MM.1S (cell line): ENCODE results near the gene SPCS2.

Experiments
- DNase-seq: peaks from one replicate; pipeline ENCODE4 v3.0.0-alpha.2; 2015
- H2AFZ ChIP-seq: fragments of 300-600 bp; sonication (generic); 2 replicates; pipeline ENCODE4 v1.6.0; 2016; ENCODE audit warnings: antibody characterized with exemption, low read length
- H3F3A ChIP-seq: fragments of 300-600 bp; sonication (generic); 2 replicates; pipeline ENCODE4 v1.6.1; 2016; ENCODE audit warnings: mild to moderate bottlenecking, antibody characterized with exemption, low read length, moderate library complexity, mixed read lengths; ENCODE audit not compliant: insufficient read depth
- H3K27ac ChIP-seq: fragments of 300-600 bp; sonication (generic); 2 replicates; pipeline ENCODE4 v1.5.1; 2016; ENCODE audit warnings: mild to moderate bottlenecking, low read length
- H3K27me3 ChIP-seq: fragments of 300-600 bp; sonication (generic); replicated peaks from 2 replicates; pipeline ENCODE4 v1.6.0; 2016; ENCODE audit warnings: low read length; ENCODE audit not compliant: insufficient read depth
- H3K36me3 ChIP-seq: fragments of 300-600 bp; sonication (generic); replicated peaks from 2 replicates; pipeline ENCODE4 v1.6.1; 2016; ENCODE audit warnings: mild to moderate bottlenecking, low read length, mixed read lengths; ENCODE audit not compliant: insufficient read depth
- H3K4me1 ChIP-seq: fragments of 300-600 bp; sonication (generic); 2 replicates; pipeline ENCODE4 v1.6.1; 2016; ENCODE audit warnings: low read length, mixed read lengths
- H3K4me2 ChIP-seq: fragments of 300-600 bp; sonication (generic); 2 replicates; pipeline ENCODE4 v1.6.0; 2016; ENCODE audit warnings: low read depth, low read length
- H3K4me3 ChIP-seq: fragments of 300-600 bp; sonication (generic); 2 replicates; pipeline ENCODE4 v1.5.1; 2016; ENCODE audit warnings: low read length, mixed read lengths
- H3K79me2 ChIP-seq: fragments of 300-600 bp; sonication (generic); 2 replicates; pipeline ENCODE4 v1.6.1; 2016; ENCODE audit warnings: mixed run types, low read length, mixed read lengths
- H3K9ac ChIP-seq: fragments of 300-600 bp; sonication (generic); 2 replicates; pipeline ENCODE4 v1.6.1; 2016; ENCODE audit warnings: low read length, mixed read lengths
- H3K9me2 ChIP-seq: fragments of 300-600 bp; sonication (generic); replicated peaks from 2 replicates; pipeline ENCODE4 v1.6.1; 2016; ENCODE audit warnings: mild to moderate bottlenecking, low read length, mixed read lengths; ENCODE audit not compliant: insufficient read depth
- H3K9me3 ChIP-seq: fragments of 300-600 bp; sonication (generic); replicated peaks from 2 replicates; pipeline ENCODE4 v1.6.1; 2016; ENCODE audit warnings: mild to moderate bottlenecking, low read length, mixed read lengths; ENCODE audit not compliant: insufficient read depth
- H4K20me1 ChIP-seq: fragments of 300-600 bp; sonication (generic); 2 replicates; pipeline ENCODE4 v1.6.1; 2016; ENCODE audit warnings: mild to moderate bottlenecking, low read length, moderate library complexity, mixed read lengths; ENCODE audit not compliant: insufficient read depth
- EZH2 ChIP-seq: fragments of 300-600 bp; sonication (generic); optimal IDR thresholded peaks from 2 replicates; pipeline ENCODE3; 2017; ENCODE audit warnings: low read depth, mild to moderate bottlenecking, antibody characterized with exemption, low read length, mixed read lengths
- EZH2phosphoT487 ChIP-seq: fragments of 300-600 bp; sonication (generic); IDR thresholded peaks from 2 replicates; pipeline ENCODE4 v1.6.1; 2018; ENCODE audit warnings: antibody characterized with exemption, low read length
- TF ChIP-seq, protein P1 (sequence below): fragments of 300-600 bp; sonication (generic); IDR thresholded peaks from 2 replicates; pipeline ENCODE4 v1.5.1; 2016; ENCODE audit warnings: antibody characterized with exemption, low read length, mixed read lengths

SPCS2 gene

DNA sequence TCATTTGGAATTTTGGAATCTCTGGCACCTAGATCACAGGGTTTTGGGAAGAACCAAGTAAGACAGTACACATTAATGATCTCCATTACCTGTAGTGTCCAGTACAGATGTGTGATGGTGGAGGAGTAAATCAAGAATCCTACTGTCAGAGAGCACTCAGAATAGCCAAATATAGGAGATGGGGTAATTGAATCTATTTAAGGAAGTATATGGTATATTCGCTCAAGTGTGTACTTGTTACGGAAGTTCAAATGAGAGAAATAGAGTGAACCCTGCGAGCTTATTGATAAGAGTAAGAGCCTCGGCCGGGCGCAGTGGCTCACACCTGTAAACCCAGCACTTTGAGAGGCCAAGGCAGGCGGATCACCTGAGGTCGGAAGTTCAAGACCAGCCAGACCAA, 2.2 kb downstream of the SPCS2 start:
- DNase-seq: peak; percentile 42
- Histone ChIP-seq H3K27ac (peak overlapping the region; percentile 97), H3K27me3 (no peaks in the 10 kb centered on the region), H3F3A (peaks cover 54% of the 10 kb centered on the region), H3K4me2 (peak overlapping the region; percentile 88), H3K4me3 (peak overlapping the region; percentile 93), H2AFZ (no peak overlapping the region), H3K9me3 (no peaks in the 10 kb centered on the region), H3K9ac (peak overlapping the region; percentile 99), H4K20me1 (no peaks in the 10 kb centered on the region), H3K4me1 (peaks cover 30% of the 10 kb centered on the region), H3K9me2 (no peaks in the 10 kb centered on the region), H3K36me3 (no peaks in the 10 kb centered on the region), H3K79me2 (peaks cover 95% of the 10 kb centered on the region)
- TF ChIP-seq EZH2phosphoT487 (no peak), EZH2 (no peak)
- TF ChIP-seq, protein P1, sequence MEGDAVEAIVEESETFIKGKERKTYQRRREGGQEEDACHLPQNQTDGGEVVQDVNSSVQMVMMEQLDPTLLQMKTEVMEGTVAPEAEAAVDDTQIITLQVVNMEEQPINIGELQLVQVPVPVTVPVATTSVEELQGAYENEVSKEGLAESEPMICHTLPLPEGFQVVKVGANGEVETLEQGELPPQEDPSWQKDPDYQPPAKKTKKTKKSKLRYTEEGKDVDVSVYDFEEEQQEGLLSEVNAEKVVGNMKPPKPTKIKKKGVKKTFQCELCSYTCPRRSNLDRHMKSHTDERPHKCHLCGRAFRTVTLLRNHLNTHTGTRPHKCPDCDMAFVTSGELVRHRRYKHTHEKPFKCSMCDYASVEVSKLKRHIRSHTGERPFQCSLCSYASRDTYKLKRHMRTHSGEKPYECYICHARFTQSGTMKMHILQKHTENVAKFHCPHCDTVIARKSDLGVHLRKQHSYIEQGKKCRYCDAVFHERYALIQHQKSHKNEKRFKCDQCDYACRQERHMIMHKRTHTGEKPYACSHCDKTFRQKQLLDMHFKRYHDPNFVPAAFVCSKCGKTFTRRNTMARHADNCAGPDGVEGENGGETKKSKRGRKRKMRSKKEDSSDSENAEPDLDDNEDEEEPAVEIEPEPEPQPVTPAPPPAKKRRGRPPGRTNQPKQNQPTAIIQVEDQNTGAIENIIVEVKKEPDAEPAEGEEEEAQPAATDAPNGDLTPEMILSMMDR: no peak

DNA sequence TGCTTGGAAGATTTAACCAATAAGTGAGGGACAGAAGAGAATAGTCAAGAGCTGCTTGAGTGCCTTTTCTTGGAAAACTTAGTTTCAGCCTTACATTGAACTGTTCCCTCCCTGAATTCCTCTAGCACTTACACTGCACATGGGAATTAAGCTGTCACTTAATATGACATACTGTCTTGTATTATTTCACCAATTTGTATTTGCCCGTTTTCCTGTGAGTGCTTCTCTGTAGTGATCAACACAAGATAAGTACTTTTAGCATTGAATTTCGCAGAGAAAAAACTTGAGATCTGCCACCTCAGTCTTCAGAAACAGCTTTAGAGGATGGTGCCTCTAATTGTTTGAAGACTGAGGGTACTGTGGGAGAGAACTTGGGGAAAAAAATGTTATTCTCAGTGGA, 3.7 kb downstream of the SPCS2 start:
- Histone ChIP-seq H3K4me2 (peak overlapping the region; percentile 88), H3K27ac (peak overlapping the region; percentile 97), H3K9ac (peak overlapping the region; percentile 99), H3F3A (peaks cover 54% of the 10 kb centered on the region), H3K79me2 (peaks cover 98% of the 10 kb centered on the region), H3K27me3 (no peaks in the 10 kb centered on the region), H3K4me1 (peaks cover 44% of the 10 kb centered on the region), H3K9me2 (no peaks in the 10 kb centered on the region), H2AFZ (no peak overlapping the region), H3K36me3 (peaks cover 4% of the 10 kb centered on the region), H4K20me1 (peaks cover 9% of the 10 kb centered on the region; the same call in 1 of the 2 replicates), H3K4me3 (peak overlapping the region; percentile 93), H3K9me3 (no peaks in the 10 kb centered on the region)
- peak; percentile 16 for DNase-seq
- TF ChIP-seq EZH2phosphoT487: no peak
- TF ChIP-seq, protein P1: no peak
- TF ChIP-seq EZH2: no peak

DNA sequence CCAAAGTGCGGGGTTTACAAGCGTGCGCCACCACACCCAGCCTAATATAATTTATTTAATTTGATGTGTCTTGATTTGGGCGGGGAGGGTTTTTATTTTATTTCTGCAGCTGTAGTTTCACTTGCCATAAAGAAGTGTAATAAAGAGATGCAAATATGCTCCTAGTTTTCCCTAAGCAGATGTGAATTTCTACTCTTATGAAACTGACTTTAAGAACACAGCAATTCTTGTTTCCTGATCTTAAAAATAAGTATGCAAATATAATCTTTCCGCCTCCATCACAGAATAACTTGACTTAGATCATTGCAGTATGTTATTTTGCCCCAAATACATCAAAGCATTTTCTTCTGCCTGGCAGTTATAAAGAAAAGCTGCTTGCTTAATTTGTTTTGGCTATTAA, 4.4 kb downstream of the SPCS2 start:
- TF ChIP-seq, protein P1: no peak
- no peak for TF ChIP-seq EZH2phosphoT487
- no peak for TF ChIP-seq EZH2
- H3K27ac ChIP-seq: peak overlapping the region; percentile 97
- H3K79me2 ChIP-seq: peaks cover 98% of the 10 kb centered on the region
- peaks cover 51% of the 10 kb centered on the region for H3K4me1 ChIP-seq
- H3K36me3 ChIP-seq: peaks cover 6% of the 10 kb centered on the region
- H3F3A ChIP-seq: peaks cover 54% of the 10 kb centered on the region
- H3K9ac ChIP-seq: peak overlapping the region; percentile 99
- H3K4me3 ChIP-seq: peak overlapping the region; percentile 93
- H4K20me1 ChIP-seq: peaks cover 16% of the 10 kb centered on the region
- no peaks in the 10 kb centered on the region for H3K9me2 ChIP-seq
- H3K4me2 ChIP-seq: peak overlapping the region; percentile 88
- peak; percentile 87 for DNase-seq
- H2AFZ ChIP-seq: no peak overlapping the region
- no peaks in the 10 kb centered on the region for H3K27me3 ChIP-seq
- no peaks in the 10 kb centered on the region for H3K9me3 ChIP-seq
